Glutamatergic neuron (in vitro differentiated cells): ENCODE measurements around the gene CPNE6. TPM values are rescaled to one million over a fixed set of nuclear protein-coding genes. Genes with fewer than 3 reads are reported as not detected.
"Not testable (repeated sequence)": the region's sequence is repeated elsewhere in the genome, so short reads cannot be mapped to it uniquely, and the experiment has no call there.

Experiments used
- DNase-seq: peaks from one replicate; pipeline ENCODE4 v3.0.0; 2022
- H3K27ac Mint-ChIP-seq: one replicate; pipeline ENCODE4 v1.8.0; 2020; ENCODE audit warnings: mild to moderate bottlenecking, mixed read lengths, inconsistent platforms; ENCODE audit not compliant: unreplicated experiment
- H3K27me3 Mint-ChIP-seq: one replicate; pipeline ENCODE4 v1.8.0; 2020; ENCODE audit warnings: mild to moderate bottlenecking, moderate library complexity, mixed read lengths, inconsistent platforms; ENCODE audit not compliant: unreplicated experiment
- H3K36me3 Mint-ChIP-seq: one replicate; pipeline ENCODE4 v1.8.0; 2020; ENCODE audit warnings: mild to moderate bottlenecking, mixed read lengths, inconsistent platforms; ENCODE audit not compliant: unreplicated experiment
- H3K4me1 Mint-ChIP-seq: one replicate; pipeline ENCODE4 v1.8.0; 2020; ENCODE audit warnings: mild to moderate bottlenecking, low read depth, mixed read lengths, inconsistent platforms; ENCODE audit not compliant: unreplicated experiment
- H3K4me3 Mint-ChIP-seq: one replicate; pipeline ENCODE4 v1.8.0; 2020; ENCODE audit warnings: mild to moderate bottlenecking, mixed read lengths, inconsistent platforms; ENCODE audit not compliant: unreplicated experiment
- H3K9me3 Mint-ChIP-seq: one replicate; pipeline ENCODE4 v1.8.0; 2020; ENCODE audit warnings: mild to moderate bottlenecking, moderate library complexity, mixed read lengths, inconsistent platforms; ENCODE audit not compliant: unreplicated experiment
- long read RNA-seq: library from polyadenylated mRNA; unstranded; transcript quantifications from one replicate; pipeline ENCODE4 v2.0.0, GENCODE V29; 2020; ENCODE audit not compliant: unreplicated experiment
- total RNA-seq: library from RNA; stranded (reverse); fragmentation: NEBNext Ultra II Directional; extraction: Animal tissue kit (Norgen Biotek cat#: 25700); gene quantifications from one replicate; pipeline ENCODE4 v1.2.1, GENCODE V29; 2021; ENCODE audit not compliant: unreplicated experiment
- TF ChIP-seq, protein P1 (sequence below): fragments of 200-600 bp; sonication (generic); IDR thresholded peaks from one replicate; pipeline ENCODE4 v1.5.0; 2021; ENCODE audit not compliant: partially characterized antibody, unreplicated experiment

The CPNE6 gene
- 0.44 TPM for total RNA-seq
- long read RNA-seq: 0 reads

DNA sequence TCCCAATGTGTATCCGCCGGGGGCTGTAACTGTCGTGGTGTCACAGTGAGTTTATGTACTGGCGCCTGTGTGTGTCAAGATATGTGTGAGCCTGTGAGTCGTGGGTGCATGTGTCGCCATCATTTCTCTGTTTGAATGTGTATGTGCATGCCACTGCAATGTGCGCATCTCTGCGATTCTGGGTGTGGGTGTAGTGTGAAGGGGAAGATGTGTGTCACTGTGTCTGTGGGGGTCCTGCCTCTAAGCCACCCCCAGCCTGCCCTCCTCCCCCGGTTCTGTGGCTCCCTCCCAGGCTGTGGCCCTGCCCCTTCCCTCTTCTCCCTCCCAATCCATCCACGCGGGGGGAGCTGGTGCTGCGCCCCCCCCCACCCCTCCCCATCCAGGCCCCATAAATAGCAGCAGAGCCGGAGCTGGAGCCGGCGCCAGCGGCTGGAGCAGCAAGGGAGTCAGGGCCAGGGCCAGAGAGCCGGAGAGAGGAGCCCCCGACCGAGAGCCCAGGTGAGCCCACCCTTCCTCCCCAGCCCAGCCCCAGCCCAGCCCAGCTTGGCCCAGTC lies at the start of gene CPNE6:
TSS of gene CPNE6 (plus strand) at position 419 of the 554 bp plus-strand sequence. CDS start 1,375 bp downstream, outside the sequence.
- H3K27ac Mint-ChIP-seq: peak within 1 kb of the TSS; percentile 59
- H3K4me3 Mint-ChIP-seq: peak within 1 kb of the TSS; percentile 47
- H3K4me1 Mint-ChIP-seq: peaks cover 20% of the 10 kb centered on the region
- DNase-seq: no peak
- H3K36me3 Mint-ChIP-seq: peaks cover 6% of the 10 kb centered on the region
- H3K27me3 Mint-ChIP-seq: peaks cover 20% of the 10 kb centered on the region
- peaks cover 8% of the 10 kb centered on the region for H3K9me3 Mint-ChIP-seq
- TF ChIP-seq, protein P1, sequence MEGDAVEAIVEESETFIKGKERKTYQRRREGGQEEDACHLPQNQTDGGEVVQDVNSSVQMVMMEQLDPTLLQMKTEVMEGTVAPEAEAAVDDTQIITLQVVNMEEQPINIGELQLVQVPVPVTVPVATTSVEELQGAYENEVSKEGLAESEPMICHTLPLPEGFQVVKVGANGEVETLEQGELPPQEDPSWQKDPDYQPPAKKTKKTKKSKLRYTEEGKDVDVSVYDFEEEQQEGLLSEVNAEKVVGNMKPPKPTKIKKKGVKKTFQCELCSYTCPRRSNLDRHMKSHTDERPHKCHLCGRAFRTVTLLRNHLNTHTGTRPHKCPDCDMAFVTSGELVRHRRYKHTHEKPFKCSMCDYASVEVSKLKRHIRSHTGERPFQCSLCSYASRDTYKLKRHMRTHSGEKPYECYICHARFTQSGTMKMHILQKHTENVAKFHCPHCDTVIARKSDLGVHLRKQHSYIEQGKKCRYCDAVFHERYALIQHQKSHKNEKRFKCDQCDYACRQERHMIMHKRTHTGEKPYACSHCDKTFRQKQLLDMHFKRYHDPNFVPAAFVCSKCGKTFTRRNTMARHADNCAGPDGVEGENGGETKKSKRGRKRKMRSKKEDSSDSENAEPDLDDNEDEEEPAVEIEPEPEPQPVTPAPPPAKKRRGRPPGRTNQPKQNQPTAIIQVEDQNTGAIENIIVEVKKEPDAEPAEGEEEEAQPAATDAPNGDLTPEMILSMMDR: no peak

DNA sequence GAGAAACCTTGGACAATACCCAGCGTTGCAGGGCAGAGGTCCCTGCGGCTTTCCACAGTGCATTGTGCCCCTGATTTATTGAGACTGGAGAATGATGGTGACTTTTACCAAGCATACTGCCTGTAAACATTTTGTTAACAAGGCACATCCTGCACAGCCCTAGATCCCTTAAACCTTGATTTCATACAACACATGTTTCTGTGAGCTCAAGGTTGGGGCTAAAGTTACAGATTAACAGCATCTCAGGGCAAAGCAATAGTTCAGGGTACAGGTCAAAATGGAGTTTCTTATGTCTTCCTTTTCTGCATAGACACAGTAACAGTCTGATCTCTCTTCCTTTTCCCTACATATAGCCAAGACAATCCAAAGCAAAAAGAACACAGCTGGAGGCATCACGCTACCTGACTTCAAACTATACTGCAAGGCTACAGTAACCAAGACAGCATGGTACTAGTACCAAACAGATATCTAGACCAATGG lies 46.4 kb upstream of the CPNE6 start:
- not testable (repeated sequence) for H3K27ac Mint-ChIP-seq, H3K4me3 Mint-ChIP-seq, H3K9me3 Mint-ChIP-seq, H3K27me3 Mint-ChIP-seq, DNase-seq, H3K4me1 Mint-ChIP-seq
- peaks cover 13% of the 10 kb centered on the region for H3K36me3 Mint-ChIP-seq

DNA sequence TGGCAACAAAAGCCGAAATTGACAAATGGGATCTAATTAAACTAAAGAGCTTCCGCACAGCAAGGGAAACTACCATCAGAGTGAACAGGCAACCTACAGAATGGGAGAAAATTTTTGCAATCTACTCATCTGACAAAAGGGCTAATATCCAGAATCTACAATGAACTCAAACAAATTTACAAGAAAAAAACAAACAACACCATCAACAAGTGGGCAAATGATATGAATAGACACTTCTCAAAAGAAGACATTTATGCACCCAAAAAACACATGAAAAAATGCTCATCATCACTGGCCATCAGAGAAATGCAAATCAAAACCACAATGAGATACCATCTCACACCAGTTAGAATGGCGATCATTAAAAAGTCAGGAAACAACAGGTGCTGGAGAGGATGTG lies 41.7 kb upstream of the CPNE6 start:
- not testable (repeated sequence) for H3K36me3 Mint-ChIP-seq, H3K27me3 Mint-ChIP-seq, H3K4me3 Mint-ChIP-seq, H3K27ac Mint-ChIP-seq, H3K4me1 Mint-ChIP-seq, H3K9me3 Mint-ChIP-seq, DNase-seq

DNA sequence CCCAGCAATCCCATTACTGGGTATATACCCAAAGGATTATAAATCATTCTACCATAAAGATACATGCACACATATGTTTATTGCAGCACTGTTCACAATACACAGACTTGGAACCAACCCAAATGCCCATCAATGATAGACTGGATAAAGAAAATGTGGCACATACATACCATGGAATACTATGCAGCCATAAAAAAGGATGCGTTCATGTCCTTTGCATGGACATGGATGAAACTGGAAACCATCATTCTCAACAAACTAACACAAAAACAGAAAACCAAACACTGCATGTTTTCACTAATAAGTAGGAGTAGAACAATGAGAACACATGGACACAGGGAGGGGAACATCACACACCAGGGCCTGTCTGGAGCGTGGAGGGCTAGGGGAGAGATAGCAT lies 40.0 kb upstream of the CPNE6 start:
- not testable (repeated sequence) for H3K27me3 Mint-ChIP-seq, H3K4me3 Mint-ChIP-seq, DNase-seq, H3K36me3 Mint-ChIP-seq, H3K27ac Mint-ChIP-seq, H3K4me1 Mint-ChIP-seq, H3K9me3 Mint-ChIP-seq

DNA sequence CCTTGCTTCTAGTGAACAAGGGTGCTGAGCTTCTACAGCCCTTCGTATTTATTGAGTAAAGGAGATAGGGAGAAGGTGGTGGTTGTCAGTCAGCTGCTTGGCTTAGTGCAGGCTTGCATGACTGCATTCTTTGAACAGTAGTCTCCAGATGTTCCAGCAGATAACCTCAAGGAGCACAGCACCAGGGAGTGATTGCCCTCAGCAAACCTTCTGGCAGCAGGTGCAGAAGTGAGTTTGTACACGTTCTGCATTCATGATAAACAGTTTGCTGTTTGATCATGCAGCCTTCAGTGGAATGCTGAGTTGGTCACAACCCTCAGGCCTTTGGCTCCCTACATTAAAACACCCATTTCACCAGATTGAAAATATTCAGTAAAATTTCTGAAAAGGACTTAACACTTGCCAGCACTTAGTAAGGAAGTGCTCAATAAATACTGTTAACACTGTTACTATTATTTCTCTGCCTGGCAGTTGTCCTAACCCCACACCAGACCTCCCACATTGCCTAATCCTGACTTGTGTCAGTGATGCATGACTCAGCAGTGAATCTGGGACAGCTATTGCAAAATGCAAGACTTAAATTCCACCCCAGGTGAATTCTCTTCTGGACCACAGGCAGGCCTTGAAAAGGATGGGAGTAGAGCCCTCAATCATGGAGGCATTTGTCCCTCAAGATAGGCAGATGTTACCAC lies 38.5 kb upstream of the CPNE6 start:
- no peak overlapping the region for H3K27ac Mint-ChIP-seq
- H3K36me3 Mint-ChIP-seq: no peaks in the 10 kb centered on the region
- no peak for DNase-seq
- H3K4me1 Mint-ChIP-seq: peaks cover 4% of the 10 kb centered on the region
- peaks cover 11% of the 10 kb centered on the region for H3K27me3 Mint-ChIP-seq
- TF ChIP-seq, protein P1: no peak
- no peak overlapping the region for H3K4me3 Mint-ChIP-seq
- H3K9me3 Mint-ChIP-seq: peaks cover 7% of the 10 kb centered on the region

DNA sequence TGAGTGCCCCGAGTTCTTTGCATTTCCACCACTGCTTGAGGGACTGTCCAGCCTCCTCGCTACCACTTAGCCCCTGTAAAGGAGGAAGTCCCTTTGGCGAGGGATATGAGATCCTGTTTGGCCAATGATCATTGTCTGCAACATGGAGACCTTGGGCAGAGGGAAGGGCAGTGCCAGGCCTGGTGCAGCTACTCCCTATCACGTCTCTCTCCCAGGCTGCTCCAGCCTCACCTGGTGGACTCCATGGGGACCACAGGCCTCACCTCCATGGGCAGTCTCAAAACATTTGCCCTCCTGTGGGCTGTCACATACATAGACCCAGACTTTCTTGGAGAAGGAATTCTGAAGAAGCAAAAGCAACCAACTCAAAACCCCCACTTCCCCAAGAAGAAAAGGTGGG lies 35.6 kb upstream of the CPNE6 start:
- Mint-ChIP-seq H3K27ac (peak overlapping the region; percentile 68), H3K27me3 (peaks cover 15% of the 10 kb centered on the region), H3K4me3 (peak overlapping the region; percentile 85)
- H3K36me3 Mint-ChIP-seq, H3K4me1 Mint-ChIP-seq, H3K9me3 Mint-ChIP-seq, DNase-seq: not testable (repeated sequence)
